SU-DHL-6 (cell line): ENCODE measurements around the gene YARS2.

ENCODE experiments used
- EZH2phosphoT487 ChIP-seq: fragments of 200-600 bp; sonication (generic), shearing (Covaris generic); conservative IDR thresholded peaks from 2 replicates; pipeline ENCODE4 v1.6.1; 2018; ENCODE audit warnings: mild to moderate bottlenecking, antibody characterized with exemption, low read length, moderate library complexity, mixed read lengths
- TF ChIP-seq, protein P1 (sequence below): fragments of 200-600 bp; sonication (generic); IDR thresholded peaks from one replicate; pipeline ENCODE4 v1.5.1; 2017; ENCODE audit warnings: antibody characterized with exemption, mild to moderate bottlenecking, low read length, moderate library complexity; ENCODE audit not compliant: insufficient read depth, poor library complexity, severe bottlenecking

DNA sequence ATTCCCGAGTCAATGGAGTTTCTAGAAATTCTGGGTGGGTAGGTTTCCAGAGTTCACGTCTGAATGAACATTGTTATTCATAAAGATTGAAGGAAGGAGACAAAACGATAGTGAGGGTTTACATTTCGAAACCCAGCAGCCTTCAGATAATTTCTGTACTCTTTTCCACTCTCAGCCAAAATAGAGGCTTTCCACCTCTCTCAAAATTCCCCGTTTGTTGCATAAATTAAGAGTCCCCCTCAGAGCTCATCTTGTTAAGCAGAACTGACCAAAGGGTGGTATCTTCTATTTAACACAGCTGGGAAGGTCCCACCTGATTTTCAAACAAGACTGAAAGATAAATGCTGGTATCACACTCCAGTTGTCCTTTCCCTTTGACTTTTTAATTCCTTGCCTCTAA is 21.5 kb upstream of the YARS2 start:
- TF ChIP-seq, protein P1, sequence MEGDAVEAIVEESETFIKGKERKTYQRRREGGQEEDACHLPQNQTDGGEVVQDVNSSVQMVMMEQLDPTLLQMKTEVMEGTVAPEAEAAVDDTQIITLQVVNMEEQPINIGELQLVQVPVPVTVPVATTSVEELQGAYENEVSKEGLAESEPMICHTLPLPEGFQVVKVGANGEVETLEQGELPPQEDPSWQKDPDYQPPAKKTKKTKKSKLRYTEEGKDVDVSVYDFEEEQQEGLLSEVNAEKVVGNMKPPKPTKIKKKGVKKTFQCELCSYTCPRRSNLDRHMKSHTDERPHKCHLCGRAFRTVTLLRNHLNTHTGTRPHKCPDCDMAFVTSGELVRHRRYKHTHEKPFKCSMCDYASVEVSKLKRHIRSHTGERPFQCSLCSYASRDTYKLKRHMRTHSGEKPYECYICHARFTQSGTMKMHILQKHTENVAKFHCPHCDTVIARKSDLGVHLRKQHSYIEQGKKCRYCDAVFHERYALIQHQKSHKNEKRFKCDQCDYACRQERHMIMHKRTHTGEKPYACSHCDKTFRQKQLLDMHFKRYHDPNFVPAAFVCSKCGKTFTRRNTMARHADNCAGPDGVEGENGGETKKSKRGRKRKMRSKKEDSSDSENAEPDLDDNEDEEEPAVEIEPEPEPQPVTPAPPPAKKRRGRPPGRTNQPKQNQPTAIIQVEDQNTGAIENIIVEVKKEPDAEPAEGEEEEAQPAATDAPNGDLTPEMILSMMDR, result no peak
- no peak for TF ChIP-seq EZH2phosphoT487
